SU-DHL-6 (cell line): ENCODE measurements around the gene NXPH4.

Experiments used
- CTCF ChIP-seq: fragments of 200-600 bp; sonication (generic); IDR thresholded peaks from one replicate; pipeline ENCODE4 v1.5.1; 2017; ENCODE audit warnings: antibody characterized with exemption, mild to moderate bottlenecking, low read length, moderate library complexity; ENCODE audit not compliant: insufficient read depth, poor library complexity, severe bottlenecking
- EZH2phosphoT487 ChIP-seq: fragments of 200-600 bp; sonication (generic), shearing (Covaris generic); conservative IDR thresholded peaks from 2 replicates; pipeline ENCODE4 v1.6.1; 2018; ENCODE audit warnings: mild to moderate bottlenecking, antibody characterized with exemption, low read length, moderate library complexity, mixed read lengths

GRCh38 chr12:57216921-57217879 lies 606 bp downstream of the NXPH4 start:
- TF ChIP-seq CTCF (no peak), EZH2phosphoT487 (no peak)
